C4-2B (cell line): Measurements from ENCODE around the gene ADAT3.

Experiments
- H3K27ac ChIP-seq: fragments of 450-650 bp; 2 replicates; pipeline ENCODE4 v1.5.1; 2017
- ZFX ChIP-seq: fragments of 450-650 bp; IDR thresholded peaks from 2 replicates; pipeline ENCODE4 v1.6.1; 2017
- TF ChIP-seq, protein P1 (sequence below): fragments of 450-650 bp; conservative IDR thresholded peaks from 2 replicates; pipeline ENCODE4 v1.5.1; 2017; ENCODE audit warnings: mild to moderate bottlenecking

The ADAT3 gene

DNA sequence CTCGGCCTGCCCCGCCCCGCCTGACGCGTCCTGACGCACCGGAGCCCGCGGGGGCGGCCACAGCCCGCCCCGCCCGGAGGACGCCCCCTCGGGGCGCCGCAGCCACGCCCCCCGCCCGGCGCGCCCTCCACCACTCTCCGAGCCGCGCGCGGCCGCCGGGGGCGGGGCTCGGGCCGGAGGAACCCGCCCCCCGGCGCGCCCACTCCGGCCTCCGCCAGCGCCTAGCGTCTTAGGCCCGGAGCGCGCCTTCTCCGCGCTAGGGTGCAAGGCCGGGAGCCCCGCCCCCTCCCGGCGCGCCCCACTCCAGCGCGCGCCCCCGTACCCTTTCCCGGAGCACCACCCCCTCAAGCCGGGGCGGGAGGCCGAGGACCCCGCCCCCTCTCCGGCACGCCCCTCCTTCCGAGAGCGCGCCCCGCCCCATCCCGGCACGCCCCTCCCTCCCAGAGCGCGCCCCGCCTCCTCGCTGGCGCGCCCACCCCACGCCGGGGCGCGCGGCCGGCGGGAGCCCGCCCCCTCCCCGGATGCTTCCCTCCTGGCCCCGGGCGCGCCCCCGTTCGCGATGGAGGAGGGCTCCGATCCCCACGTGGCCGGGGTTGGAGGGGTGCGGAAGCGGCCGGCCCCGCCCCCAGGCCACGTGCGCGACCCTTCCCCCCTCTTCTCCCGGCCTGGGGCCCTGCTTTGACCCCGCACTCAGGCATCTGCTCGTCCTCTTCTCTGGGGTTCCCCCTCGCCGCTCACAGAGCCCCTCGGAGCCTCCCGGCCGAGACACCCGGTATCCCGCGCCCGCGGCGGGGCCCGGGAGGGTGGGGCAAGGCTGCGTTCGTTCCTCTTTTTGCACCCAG is 41.3 kb upstream of the ADAT3 start:
- TF ChIP-seq, protein P1, sequence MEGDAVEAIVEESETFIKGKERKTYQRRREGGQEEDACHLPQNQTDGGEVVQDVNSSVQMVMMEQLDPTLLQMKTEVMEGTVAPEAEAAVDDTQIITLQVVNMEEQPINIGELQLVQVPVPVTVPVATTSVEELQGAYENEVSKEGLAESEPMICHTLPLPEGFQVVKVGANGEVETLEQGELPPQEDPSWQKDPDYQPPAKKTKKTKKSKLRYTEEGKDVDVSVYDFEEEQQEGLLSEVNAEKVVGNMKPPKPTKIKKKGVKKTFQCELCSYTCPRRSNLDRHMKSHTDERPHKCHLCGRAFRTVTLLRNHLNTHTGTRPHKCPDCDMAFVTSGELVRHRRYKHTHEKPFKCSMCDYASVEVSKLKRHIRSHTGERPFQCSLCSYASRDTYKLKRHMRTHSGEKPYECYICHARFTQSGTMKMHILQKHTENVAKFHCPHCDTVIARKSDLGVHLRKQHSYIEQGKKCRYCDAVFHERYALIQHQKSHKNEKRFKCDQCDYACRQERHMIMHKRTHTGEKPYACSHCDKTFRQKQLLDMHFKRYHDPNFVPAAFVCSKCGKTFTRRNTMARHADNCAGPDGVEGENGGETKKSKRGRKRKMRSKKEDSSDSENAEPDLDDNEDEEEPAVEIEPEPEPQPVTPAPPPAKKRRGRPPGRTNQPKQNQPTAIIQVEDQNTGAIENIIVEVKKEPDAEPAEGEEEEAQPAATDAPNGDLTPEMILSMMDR: no peak
- no peak for TF ChIP-seq ZFX
- peak overlapping the region; percentile 92 for H3K27ac ChIP-seq

DNA sequence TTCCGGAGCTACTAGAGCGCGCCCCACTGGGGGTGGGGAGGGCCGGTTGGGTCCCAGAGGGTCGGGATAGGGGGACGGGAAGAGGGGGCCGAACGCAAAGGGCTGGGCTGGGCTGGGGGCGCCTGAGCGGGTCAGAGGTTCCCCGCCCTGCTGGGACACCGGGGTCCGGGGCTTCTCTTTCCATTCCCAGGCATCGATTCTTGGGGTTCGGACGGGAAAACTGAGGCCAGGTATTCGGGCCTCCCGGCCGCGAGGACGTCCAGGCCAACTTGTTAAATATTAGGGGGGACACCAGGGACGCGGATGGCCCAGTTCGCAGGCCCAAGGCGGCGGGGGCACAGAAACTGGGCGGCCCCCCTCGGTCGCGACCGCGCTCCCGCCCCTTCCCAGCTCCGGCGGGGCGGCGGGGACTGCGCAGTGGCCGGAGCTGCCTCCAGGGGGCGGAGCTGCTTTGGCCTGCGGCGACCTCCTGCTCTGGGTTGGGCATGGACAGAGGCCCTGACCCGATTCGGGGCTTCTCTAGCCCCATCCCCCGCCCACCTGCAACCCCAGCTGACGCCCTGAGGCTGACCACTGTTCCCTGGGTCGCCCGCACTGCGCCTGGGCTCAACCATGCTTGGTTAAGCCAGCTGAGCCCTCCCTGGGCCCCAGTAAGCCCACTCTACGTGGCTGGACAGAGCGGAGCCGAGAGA is 40.6 kb upstream of the ADAT3 start:
- TF ChIP-seq ZFX: no peak
- TF ChIP-seq, protein P1: peak; percentile 86
- H3K27ac ChIP-seq: peak overlapping the region; percentile 92

DNA sequence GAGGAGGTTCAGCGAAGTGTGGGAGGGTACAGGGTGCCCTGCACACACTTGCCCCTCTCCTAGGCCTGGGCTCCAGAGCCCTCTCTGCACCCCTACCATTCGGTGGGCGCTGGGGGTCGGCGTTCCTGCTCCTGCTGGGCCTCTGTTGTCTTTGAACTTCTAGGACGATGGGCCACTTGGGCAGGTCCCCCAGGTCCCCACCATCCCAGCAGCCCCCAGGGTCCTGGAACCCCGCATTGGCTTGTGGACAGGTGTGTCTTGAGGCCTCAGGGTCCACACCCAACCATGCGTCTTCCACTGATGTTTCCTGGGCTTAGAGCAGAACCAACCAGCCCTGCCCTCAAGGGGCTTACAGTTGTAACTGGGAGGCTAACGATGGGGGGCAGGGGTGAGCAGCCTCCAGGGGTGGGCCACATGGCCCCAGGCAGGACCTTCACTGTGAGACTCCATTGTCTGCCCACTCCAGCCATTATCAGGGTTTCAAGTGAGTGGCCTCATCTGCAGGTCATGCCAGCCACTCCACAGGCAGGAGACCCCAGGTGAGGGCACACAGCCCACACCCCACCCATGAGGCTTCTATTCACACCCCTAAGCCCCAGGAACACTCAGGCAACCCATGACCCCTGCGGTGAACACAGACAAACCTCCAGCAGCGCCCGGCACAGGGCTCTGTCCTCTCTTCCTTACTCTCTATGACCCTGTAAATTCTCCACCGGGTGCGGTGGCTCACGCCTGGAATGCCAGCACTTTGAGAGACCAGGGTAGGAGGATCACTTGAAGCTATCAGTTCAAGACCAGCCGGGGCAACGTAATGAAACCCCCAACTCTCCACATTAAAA is 39.8 kb upstream of the ADAT3 start:
- peak overlapping the region; percentile 92 for H3K27ac ChIP-seq
- TF ChIP-seq ZFX: no peak
- TF ChIP-seq, protein P1: no peak

DNA sequence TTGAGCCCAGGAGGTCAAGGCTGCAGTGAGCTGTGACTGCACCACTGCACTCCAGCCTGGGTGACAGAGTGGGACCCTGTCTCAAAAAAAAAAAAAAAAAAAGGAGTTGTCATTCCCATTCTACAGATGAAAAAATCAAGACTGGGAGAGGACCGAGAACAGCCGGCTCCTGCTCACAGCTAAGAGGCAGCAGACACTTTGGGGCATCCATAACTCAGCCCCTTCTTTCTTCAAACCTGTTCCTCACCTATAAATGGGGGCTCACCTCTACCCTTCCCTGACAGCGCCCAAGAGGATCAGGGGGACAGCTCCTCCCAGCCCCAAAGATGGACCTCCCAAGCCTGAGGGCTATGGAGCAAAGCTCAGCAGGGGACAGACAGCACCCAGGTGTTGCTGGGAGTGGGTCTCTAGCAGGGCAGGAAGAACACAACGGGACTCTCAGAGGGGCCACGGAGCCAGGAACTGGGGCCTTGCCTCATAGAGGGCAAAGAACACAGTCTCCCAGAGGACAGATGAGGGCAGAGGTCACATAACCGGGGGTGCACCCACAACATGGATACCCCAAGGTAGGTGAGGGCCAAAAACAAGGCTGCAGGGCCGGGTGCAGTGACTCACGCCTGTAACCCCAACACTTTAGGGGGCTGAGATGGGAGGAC is 38.4 kb upstream of the ADAT3 start:
- TF ChIP-seq, protein P1: no peak
- TF ChIP-seq ZFX: no peak
- no peak overlapping the region for H3K27ac ChIP-seq

DNA sequence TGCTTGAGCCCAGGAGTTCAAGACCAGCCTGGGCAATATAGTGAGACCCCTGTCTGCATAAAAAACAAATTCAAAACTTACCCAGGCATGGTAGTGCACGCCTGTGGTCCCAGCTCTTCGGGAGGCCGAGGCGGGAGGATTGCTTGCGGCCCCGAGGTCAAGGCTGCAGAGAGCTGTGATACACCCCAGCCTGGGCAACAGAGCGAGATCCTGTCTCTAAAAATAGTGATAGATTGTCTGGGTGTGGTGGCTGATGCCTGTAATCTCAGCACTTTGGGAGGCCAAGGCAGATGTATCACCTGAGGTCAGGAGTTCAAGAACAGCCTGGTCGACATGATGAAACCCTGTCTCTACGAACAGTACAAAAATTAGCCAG is 37.9 kb upstream of the ADAT3 start:
- no peak overlapping the region for H3K27ac ChIP-seq
- TF ChIP-seq, protein P1: no peak
- no peak for TF ChIP-seq ZFX

DNA sequence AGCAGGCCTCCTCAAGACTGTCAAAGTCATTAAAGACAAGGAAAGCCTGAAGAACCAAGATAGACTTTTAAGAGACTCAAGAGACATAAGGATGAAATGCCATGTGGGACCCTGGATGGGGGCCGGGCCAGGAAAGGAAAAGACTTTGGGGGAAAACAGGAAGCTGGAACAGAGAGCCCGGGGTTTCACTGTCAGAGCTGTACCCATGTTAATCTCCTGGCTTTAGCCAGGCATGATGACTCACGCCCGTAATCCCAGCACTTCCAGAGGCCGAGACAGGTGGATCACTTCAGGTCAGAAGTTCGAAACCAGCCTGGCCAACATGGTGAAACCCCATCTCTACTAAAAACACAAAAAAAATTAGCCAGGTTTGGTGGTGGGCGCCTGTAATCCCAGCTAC is 36.2 kb upstream of the ADAT3 start:
- H3K27ac ChIP-seq: no peak overlapping the region
- TF ChIP-seq, protein P1: no peak
- TF ChIP-seq ZFX: no peak
